Cortex of kidney (tissue), 1 donor: ENCODE measurements around the gene DTWD1.
"Not testable (repeated sequence)": the region's sequence is repeated elsewhere in the genome, so short reads cannot be mapped to it uniquely, and the experiment has no call there.

Experiments
- DNase-seq: peaks from one replicate; lab custom pipeline; 2025; lab: John Stamatoyannopoulos, UW

The DTWD1 gene

DNA sequence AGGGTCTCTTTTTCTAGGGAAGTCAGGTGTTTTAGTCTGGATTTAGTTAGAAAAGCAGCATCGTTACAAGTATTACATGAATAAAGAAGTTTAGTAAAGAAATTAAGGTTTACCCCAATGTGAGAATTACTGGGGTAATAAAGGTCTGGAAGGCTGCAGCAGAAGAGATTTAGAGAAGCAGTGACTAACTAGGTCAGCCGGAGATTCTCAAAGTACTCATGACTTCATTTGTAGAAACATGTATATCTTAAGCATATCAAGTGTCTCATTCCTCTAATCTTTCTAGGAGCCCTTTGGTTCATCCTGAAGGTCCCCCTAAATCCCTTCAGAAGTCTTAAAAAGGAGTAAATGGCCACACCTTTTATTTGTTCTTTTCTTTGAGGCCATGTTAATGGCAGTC, 26.0 kb downstream of the DTWD1 start:
- DNase-seq: no peak

DNA sequence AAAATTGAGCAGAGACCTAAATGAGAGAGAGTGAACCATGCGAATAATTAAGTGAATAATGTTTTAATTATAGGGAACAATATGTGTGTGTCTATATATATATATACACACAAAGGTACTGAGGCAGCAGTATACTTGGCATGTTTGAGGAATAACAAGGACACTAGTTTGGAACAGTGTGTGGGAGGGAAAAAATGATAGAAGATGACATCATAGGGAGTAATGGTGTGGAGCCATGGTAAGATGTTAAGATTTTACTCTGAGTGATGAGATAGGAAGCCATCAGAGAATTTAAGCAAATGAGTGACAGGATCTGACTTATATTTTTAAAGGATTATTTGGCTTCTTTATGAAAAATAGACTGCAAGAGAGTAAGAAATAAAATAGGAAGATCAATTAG, 29.1 kb downstream of the DTWD1 start:
- no peak for DNase-seq

DNA sequence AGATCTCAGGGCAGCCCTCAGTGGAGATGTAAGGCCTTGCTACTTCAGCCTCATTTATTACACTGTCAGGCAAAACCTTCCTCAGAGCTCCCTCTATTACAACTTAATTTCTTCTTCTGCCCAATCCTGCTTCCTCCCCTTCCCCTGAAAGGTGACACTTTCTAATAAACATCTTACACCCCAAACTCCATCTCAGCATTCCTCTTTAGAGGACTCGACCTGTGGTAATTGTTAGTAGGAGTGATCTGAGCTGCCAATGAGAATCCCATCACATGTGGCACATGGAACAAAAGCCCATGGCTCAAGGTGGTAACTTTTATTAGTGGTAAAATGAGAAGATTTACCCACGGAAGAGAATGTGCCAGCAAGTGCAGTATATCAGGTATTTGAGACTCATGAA, 29.8 kb downstream of the DTWD1 start:
- no peak for DNase-seq

DNA sequence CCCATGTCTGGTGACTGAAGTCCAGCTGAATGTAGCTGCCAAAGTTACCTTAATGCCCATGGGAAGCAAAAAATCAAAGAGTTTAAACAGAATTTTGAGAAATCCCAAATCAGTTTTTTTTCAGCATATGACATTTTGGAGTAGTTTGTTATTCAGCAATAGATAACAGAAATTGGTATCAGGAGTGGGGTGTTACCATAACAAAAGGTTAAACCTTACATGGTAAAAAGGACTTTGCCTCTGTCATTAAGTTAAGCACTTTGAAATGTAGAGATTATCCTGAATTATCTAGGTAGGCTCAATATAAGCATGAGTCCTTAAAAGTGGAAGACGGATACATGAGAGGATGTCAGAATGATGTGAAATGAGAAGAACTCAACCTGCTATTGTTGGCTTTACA, 32.1 kb downstream of the DTWD1 start:
- DNase-seq: no peak

DNA sequence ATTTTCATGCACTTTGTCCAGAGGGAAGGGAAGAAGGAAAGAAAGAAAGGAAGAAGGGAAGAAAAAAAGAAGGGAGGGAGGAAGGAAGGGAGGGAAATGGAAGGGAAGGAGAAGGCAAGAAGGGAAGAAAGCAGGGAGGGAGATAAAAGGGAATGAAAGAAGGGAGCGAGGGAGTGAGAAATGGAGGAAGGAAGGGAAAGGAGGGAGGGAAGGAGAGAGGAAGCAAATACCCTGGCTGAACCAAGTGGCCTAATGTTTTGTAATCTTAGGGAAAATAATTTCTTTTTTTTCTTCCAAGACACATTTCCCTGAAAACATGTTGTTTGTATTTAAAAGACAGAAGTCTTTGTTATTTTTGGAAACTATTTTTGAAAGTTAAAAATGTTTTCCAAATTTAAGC, 35.9 kb downstream of the DTWD1 start:
- DNase-seq: no peak

DNA sequence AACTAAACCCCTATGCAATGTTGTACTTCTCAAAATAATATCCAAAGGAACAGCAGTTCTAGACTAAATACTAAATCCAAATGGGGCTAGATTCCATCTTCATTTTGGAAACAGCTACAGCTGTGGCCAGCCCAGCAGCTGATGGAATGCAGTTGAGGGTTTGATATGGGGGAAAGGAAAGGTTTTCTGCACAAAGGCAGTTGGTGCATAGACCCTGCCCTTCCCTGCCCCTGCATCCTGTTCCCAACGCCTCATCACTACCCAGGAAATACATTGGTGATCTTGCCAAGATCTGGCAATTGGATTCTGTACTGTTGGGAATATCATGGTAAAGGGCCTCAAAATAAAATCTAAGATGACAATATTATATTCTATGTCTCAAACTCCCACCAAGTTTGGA, 43.9 kb downstream of the DTWD1 start:
- DNase-seq: no peak

DNA sequence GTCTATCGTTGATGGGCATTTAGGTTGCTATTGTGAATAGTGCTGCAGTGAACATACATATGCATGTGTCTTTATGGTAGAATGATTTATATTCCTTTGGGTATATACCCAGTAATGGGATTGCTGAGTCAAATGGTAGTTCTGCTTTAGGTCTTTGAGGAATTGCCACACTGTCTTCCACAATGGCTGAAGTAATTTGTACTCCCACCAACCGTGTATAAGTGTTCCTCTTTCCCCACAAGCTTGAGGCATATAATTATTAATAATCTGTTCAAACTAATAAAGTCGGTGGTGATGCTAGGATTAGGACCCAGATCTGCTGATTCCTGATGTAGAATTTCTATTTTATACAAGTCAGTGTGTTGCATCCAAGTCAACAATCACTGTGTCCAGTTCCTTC, 45.6 kb downstream of the DTWD1 start:
- DNase-seq: not testable (repeated sequence)

DNA sequence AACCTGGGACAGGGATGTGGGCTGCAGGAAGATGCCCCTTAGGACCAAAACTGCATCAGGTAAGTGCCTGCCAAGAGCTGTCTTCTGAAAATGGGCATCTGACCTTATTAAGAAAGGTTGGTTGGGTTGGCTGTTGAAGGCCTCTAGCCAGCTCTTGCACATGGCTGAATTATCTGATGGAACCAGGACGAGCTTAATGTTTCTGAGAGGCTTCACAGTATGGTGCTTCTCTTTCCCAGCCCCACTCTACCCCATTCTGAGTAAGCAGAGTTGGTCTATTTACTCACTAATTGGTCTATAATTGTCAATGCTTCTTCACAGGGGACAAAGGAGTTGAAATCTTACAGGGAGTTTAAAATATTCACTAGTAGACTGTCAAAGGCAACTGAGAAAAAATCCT, 48.4 kb downstream of the DTWD1 start:
- no peak for DNase-seq

DNA sequence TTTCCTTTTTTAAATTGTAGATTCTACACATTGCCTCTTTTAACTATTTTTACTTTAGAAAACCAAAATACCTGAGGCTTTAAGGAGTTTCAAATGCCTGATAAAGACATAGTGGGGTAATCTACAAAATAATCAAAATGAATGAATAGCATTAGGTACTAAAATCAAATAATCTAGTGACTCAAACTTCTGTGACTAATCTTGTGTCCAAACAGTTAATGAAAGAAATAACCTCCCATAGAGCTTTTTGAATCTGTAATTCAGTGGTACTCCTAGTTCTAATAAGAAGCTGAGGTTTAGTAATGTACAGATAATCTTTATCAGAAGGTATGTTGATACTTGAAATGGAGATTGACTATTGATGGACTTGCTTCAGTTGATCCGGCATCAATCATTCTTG, 53.0 kb downstream of the DTWD1 start:
- DNase-seq: no peak

DNA sequence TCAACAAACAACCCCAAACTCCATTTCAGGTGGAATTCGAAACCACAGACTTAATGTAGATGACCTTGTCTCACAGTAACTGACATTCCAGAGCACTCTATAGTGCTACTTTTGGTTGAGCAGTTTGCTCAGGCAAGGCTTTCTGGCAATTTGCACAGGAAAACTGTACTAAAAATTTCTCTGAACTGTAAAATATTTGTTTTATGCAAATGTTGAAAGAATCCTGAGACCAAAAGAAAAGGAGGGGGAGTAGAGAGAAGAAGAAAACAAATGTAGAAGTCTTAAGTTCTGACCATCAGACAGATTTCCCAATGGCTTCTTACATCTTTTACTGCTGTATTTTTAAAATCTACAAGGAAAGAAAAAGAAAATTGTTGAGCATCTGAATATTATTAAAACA, 53.5 kb downstream of the DTWD1 start:
- DNase-seq: no peak

DNA sequence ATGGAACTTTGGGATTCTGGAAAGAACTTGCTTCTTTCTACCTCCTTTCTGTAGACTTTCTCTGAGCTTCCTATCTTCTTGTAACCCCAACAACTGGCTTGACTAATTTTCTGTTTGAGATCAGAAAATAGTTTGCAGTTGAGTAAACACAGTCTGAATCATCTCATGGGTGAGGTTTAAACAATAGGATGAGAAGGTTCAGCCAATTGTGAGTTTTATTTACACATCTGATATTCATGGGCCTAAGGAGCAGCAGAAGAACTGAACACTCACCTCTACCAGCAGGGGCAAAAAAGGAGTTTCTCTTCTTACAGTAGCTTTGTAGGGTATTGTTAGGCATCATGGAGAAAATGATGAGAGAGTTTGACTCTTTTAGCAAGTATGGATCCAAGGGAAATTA, 54.2 kb downstream of the DTWD1 start:
- DNase-seq: no peak

DNA sequence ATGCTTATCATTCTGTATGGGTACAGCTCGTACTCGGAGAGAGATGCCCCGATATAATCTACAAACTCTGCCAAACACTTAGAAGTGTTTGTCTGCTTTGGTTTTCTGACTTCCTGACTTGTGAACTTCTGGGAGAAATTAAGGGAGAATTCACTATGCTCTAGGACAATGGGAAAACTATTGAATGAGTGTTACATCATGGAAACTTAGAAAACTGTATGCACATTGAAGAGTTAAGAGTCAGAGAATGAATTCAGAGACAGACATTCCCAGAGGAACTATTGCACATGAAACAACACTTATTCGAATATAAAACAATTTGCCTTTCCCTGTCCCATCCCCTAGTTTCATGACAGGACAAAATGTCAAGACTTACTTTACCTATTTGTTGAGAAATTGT, 57.8 kb downstream of the DTWD1 start:
- DNase-seq: no peak

DNA sequence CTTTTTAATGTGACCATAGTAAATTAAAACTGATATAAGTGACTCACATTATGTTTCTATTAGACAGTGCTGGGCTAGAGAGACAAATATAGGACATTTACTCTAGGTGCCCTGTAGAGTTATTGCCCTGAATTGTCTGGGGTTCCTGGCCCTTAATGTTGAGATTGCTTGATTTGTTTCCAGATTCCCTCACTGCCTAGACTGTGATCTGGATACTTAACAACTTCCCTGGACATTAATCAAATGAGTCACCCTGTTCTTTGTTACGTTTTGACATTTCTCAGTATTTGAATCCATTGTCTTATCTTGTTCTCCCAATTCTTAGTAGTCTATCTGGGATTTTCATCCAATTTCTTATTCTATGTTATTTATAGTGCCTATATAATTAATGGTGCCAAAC, 65.8 kb downstream of the DTWD1 start:
- DNase-seq: no peak

DNA sequence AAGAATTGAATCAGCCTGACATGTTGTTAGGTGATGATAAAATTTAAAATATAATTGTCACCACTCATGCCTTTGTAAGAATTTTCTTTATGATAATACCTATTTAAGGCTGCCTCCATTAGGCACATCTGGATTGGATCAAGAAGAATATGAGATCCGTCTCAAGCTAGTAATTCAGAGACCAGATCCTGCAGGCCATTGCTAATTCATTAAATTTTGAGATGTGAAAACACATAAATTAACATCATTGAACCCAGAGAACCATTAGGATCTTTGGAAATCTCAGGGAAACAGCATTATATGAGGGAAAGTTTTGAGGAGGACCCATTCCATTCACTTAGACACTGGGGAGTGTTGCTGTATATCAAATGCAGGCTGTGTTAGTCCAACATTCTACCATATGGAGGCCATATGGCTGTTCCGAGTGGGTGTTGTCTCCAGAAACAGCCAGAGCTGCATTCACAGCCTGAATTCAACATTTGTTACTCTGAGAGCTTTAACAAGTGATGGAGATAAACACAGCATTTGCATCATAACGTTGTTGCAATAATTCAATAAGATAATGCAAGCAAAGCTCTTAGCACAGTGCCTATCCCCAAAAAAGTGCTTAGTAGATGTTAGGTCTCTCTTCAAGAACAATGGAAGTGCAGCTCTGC, 67.4 kb downstream of the DTWD1 start:
- no peak for DNase-seq

DNA sequence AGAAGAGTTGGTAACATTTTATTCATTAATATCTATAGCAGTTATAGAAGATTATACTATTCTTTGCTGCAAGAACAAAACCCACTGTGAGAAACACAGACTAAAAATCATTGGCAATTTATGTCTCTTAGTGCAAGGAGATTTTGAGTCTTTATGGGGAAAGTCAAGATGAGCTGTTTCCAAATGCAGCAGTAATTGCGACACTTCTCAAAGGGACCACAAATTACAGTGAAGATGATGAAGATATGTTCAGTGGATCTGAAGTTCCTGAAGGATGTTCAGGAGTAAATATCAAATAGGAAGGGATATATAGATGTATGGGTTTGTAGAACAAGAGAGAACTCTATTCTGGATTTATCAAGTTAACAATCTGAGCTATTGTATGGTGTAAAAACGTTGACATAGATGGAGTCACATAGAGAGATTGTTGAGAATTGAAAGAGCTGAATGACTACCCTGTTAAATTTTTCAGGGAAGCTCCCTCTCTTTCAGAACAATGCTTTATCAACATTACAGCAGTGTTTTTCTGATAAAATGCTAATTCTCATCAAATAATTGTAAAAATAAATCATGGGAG, 71.8 kb downstream of the DTWD1 start:
- DNase-seq: no peak

DNA sequence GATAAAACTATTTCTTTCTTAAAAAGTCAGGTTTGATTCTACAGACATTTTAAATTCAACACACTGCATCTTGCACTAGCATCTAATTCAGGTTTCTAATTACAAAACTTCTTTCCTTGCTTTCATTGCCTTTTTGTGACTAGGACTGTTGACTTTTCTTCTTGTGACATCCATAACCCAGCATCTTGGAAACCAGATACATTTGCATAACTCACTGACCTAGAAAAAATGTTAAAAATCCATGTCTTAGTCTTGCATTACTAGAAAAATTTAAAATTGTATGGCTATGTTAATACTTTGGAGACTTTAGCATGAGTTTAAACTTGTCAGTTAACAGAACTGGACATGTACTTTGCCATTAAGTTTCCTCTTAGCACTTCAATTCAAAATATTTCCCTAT, 72.7 kb downstream of the DTWD1 start:
- no peak for DNase-seq

DNA sequence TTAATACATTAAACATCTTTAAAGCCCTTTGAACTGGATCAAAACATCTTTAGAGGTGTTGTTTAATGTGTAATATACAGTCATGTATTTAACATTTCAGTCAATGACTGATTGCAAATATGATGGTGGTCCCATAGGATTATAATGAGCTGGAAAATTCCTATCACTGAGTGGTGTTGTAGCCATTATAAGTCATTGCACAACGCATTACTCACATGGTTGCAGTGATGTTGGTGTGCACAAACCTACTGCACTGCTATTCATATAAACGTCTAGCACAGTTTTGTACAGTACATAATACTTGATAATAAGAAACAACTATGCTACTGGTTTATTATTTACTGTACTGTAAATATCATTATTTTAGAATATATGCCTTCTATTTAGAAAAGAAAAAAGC, 75.6 kb downstream of the DTWD1 start:
- DNase-seq: no peak

DNA sequence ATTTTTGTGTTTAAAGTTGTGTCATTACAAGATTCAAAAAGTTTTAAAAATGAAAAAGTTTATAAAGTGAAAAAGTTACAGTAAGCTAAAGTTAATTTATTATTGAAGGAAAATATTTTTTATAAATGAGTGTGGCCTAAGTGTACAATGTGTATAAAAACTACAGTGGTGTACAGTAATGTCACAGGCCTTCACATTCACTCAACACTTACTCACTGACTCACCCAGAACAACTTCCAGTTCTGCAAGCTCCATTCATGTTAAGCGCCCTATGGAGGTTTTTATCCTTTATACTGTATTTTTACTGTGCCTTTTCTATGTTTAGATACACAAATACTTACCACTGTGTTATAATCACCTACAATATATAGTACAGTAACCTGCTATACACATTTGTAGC, 76.3 kb downstream of the DTWD1 start:
- no peak for DNase-seq

DNA sequence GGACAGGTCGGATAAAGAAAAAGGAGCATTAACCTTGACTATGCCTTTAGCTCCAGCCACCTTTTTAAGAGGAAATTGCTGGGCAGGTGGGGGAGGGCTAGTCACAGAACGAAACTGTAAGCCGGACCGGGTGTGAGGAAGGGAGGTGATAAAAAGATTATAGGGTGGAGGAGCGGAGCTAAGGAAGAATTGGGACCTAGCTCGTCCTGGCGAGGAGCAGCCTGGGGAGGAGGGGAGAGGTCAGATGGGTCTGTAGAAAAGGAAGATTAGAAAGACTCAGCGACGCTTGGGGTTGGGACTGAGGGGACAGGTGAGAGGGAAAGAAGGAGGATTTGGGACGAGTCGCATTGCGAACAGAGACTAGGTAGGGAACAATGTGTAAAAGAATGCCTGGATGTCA, 82.1 kb downstream of the DTWD1 start:
- DNase-seq: not testable (repeated sequence)
